Hematopoietic multipotent progenitor cell treated with erythropoietin and hydrocortisone succinate and interleukin-3 and kit ligand, for 6 days (in vitro differentiated cells): ENCODE data around the gene KCNIP4.

Source experiments
- DNase-seq: peaks from one replicate; pipeline ENCODE4 v3.0.0-alpha.2; 2015

Gene KCNIP4

GRCh38 chr4:21898101-21898500, 50.5 kb downstream of the KCNIP4 start:
- no peak for DNase-seq

- DNase-seq = no peak
Measured at GRCh38 chr4:21896767-21897166, 51.8 kb downstream of the KCNIP4 start.

GRCh38 chr4:21893136-21893535, 55.4 kb downstream of the KCNIP4 start:
- DNase-seq = no peak

- DNase-seq = no peak
Measured at GRCh38 chr4:21890231-21890630, 58.3 kb downstream of the KCNIP4 start.

- DNase-seq = no peak
Measured at GRCh38 chr4:21888195-21888976, 60.2 kb downstream of the KCNIP4 start.

GRCh38 chr4:21887481-21887880, 61.1 kb downstream of the KCNIP4 start:
- no peak for DNase-seq

- no peak for DNase-seq
Measured at GRCh38 chr4:21885770-21886169, 62.8 kb downstream of the KCNIP4 start.

- DNase-seq = no peak
Measured at GRCh38 chr4:21885241-21885640, 63.3 kb downstream of the KCNIP4 start.

- DNase-seq = no peak
Measured at GRCh38 chr4:21884615-21885014, 64.0 kb downstream of the KCNIP4 start.

- no peak for DNase-seq
Measured at GRCh38 chr4:21882051-21882839, 66.3 kb downstream of the KCNIP4 start.

- DNase-seq = no peak
Measured at GRCh38 chr4:21879187-21879586, 69.4 kb downstream of the KCNIP4 start.

GRCh38 chr4:21876711-21877110, 71.9 kb downstream of the KCNIP4 start:
- no peak for DNase-seq

GRCh38 chr4:21873145-21873544, 75.4 kb downstream of the KCNIP4 start:
- no peak for DNase-seq

GRCh38 chr4:21872101-21872500, 76.5 kb downstream of the KCNIP4 start:
- no peak for DNase-seq

- DNase-seq = no peak
Measured at GRCh38 chr4:21869978-21870745, 78.4 kb downstream of the KCNIP4 start.

GRCh38 chr4:21864686-21865085, 83.9 kb downstream of the KCNIP4 start:
- DNase-seq = no peak

GRCh38 chr4:21862917-21863316, 85.7 kb downstream of the KCNIP4 start:
- DNase-seq = no peak

GRCh38 chr4:21858971-21859370, 89.6 kb downstream of the KCNIP4 start:
- no peak for DNase-seq

GRCh38 chr4:21856754-21857153, 91.8 kb downstream of the KCNIP4 start:
- no peak for DNase-seq

- DNase-seq = no peak
Measured at GRCh38 chr4:21856301-21856700, 92.3 kb downstream of the KCNIP4 start.

- no peak for DNase-seq
Measured at GRCh38 chr4:21849077-21849476, 99.5 kb downstream of the KCNIP4 start.

GRCh38 chr4:21848021-21848420, 100.6 kb downstream of the KCNIP4 start:
- DNase-seq = no peak

- no peak for DNase-seq
Measured at GRCh38 chr4:21845663-21846062, 102.9 kb downstream of the KCNIP4 start.

- DNase-seq = no peak
Measured at GRCh38 chr4:21835712-21836111, 112.9 kb downstream of the KCNIP4 start.
